ENCODE measurements around the gene EXO5.

The EXO5 gene

DNA sequence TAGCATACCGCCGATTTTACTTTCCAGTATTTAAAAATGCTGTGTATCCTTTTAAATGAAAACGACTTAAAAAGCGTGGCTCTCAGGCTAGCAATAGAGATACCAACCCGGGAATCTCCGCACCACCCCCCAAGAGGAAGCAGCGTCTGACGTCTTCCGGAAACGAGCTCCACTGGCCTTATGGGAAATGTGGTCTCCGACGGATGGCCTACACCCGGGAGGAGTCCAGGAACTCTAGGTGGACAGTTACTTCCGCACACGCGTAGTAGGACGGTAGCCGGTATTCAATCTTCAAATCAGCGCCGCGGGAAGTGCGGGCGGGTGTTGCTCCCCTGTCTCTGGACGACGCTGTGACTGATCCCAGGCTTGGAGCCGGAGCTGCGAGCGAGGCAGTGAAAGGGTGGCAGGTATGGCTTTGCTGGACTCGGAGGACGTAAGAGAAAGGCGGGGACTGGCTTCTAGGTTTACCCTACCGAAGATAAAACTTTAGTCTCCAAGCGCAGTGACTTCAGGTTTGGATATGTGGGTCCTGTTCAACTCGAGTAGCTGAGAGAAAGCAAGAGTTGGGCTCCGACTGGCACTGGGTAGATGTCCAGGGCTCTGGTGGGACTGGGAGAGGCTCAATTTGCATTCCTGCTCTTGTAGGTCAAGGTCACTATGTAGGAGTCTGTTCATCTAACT, 23.0 kb downstream of the EXO5 start, which contains the start of gene ZNF684:
TSS of gene ZNF684 (plus strand) at position 257 of the 681 bp plus-strand sequence. CDS start 1,530 bp downstream, outside the sequence.
- FAIRE-seq (peak; percentile 21), DNase-seq (ENCODE audit: insufficient read length, low spot score) (peak; percentile 76)
- TF ChIP-seq, protein P1, sequence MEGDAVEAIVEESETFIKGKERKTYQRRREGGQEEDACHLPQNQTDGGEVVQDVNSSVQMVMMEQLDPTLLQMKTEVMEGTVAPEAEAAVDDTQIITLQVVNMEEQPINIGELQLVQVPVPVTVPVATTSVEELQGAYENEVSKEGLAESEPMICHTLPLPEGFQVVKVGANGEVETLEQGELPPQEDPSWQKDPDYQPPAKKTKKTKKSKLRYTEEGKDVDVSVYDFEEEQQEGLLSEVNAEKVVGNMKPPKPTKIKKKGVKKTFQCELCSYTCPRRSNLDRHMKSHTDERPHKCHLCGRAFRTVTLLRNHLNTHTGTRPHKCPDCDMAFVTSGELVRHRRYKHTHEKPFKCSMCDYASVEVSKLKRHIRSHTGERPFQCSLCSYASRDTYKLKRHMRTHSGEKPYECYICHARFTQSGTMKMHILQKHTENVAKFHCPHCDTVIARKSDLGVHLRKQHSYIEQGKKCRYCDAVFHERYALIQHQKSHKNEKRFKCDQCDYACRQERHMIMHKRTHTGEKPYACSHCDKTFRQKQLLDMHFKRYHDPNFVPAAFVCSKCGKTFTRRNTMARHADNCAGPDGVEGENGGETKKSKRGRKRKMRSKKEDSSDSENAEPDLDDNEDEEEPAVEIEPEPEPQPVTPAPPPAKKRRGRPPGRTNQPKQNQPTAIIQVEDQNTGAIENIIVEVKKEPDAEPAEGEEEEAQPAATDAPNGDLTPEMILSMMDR (IDR thresholded peaks at IDR 0.05; ENCODE audit: insufficient read depth, missing control alignments) = no peak

DNA sequence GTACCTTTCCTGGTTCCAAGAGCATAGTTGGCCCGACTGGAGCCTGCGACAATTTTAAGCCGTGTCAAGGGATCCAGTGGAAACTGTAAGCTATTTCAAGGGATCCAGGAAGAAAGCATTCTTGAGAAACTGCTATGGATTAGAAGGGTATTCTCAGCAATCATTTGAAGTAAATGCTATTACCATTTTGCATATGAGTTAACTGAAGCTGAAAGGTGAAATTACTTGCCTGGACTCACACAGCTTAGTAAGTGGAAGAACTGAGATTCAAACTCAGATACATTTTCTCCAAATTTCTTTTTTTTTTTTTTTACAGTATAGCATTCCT, 23.5 kb downstream of the EXO5 start:
- DNase-seq (ENCODE audit: insufficient read length, low spot score) (no peak), FAIRE-seq (no peak)
- TF ChIP-seq, protein P1 (IDR thresholded peaks at IDR 0.05; ENCODE audit: insufficient read depth, missing control alignments) = no peak

DNA sequence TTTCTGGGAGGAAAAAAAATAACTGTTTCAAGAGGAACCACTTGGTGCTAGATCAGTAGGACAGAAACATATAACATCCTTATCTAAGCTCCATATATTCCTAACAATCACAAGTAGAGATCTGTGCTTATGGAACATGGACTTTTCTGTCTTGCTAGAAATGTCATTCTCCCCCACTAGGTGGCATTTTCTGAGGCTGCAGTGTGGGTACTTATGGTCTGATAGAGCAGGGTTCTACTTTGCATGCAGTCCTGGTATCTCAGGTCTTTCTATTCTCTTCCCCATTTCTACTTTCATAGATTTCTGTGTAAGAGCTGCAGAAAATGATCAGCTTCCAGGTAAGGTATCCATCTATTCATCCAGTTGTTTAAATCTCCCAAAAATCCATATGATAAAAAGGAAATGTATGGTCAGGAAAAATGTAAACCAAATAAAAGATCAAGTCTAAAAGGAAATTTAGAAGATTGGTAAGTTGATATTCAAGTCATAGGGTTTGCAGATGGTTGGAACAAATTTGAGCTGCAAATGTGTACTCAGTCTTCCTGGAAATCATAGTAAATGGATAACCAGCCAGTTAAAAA, 24.4 kb downstream of the EXO5 start:
- DNase-seq (ENCODE audit: insufficient read length, low spot score) (no peak), FAIRE-seq (peak; percentile 67)
- TF ChIP-seq, protein P1 (IDR thresholded peaks at IDR 0.05; ENCODE audit: insufficient read depth, missing control alignments) = peak; percentile 69

GRCh38 chr1:40534589-40534988, 26.0 kb downstream of the EXO5 start:
- DNase-seq (ENCODE audit: insufficient read length, low spot score) (no peak), FAIRE-seq (no peak)
- TF ChIP-seq, protein P1 (IDR thresholded peaks at IDR 0.05; ENCODE audit: insufficient read depth, missing control alignments) = no peak

- no peak for FAIRE-seq
Observed at GRCh38 chr1:40535732-40536131, 27.2 kb downstream of the EXO5 start.

DNA sequence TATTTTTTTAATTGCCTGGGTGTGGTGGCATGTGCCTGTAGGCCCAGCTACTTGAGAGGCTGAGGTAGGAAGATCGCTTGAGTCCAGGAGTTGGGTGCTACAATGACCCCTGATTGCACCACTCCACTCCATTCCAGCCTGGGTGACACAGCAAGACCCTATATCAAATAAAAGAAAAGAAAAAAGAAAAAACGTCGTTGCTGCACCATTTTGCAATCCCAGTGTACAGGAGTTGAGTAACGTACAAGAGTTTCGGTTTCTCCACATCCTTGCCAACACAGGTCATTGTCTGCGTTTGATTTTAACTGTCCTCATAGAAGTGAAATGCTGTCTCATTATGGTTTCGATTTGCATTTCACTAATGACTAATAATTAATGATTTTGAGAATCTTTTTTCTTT, 30.8 kb downstream of the EXO5 start:
- TF ChIP-seq, protein P1 (IDR thresholded peaks at IDR 0.05; ENCODE audit: insufficient read depth, missing control alignments) = no peak
- no peak for DNase-seq (ENCODE audit: insufficient read length, low spot score)
- no peak for FAIRE-seq

More at GRCh38 chr1:40535732-40536131, 27.2 kb downstream of the EXO5 start:
- no peak for DNase-seq (ENCODE audit: insufficient read length, low spot score)
- TF ChIP-seq, protein P1 (IDR thresholded peaks at IDR 0.05; ENCODE audit: insufficient read depth, missing control alignments) = no peak

DNA sequence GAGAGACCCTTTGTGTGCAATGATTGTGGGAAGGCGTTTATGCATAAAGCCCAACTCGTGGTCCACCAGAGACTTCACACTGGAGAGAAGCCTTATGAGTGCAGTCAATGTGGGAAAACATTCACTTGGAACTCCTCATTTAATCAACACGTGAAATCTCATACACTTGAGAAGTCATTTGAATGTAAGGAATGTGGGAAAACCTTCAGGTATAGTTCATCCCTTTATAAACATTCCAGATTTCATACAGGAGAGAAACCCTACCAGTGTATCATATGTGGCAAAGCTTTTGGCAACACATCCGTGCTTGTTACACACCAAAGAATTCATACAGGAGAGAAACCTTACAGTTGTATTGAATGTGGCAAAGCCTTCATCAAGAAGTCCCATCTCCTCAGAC, 38.4 kb downstream of the EXO5 start:
- FAIRE-seq = no peak
- no peak for DNase-seq (ENCODE audit: insufficient read length, low spot score)
- TF ChIP-seq, protein P1 (IDR thresholded peaks at IDR 0.05; ENCODE audit: insufficient read depth, missing control alignments) = no peak

Data from D721Med (cell line).